H1 (cell line): ENCODE data around the gene RPL6.

ENCODE experiments used
- CEBPB ChIP-seq: IDR thresholded peaks from 2 replicates; pipeline ENCODE4 v1.6.1; 2012; ENCODE audit warnings: low read depth, low read length
- EGR1 ChIP-seq: IDR thresholded peaks from 2 replicates; pipeline ENCODE4 v1.6.1; 2011; ENCODE audit warnings: low read depth, low read length, borderline replicate concordance
- HDAC6 ChIP-seq: IDR thresholded peaks from one replicate; pipeline ENCODE4 v1.7.1; 2012; ENCODE audit warnings: low read depth, mild to moderate bottlenecking, inconsistent platforms, low read length, moderate library complexity
- JUN ChIP-seq: IDR thresholded peaks from 2 replicates; pipeline ENCODE4 v1.6.1; 2011; ENCODE audit warnings: low read depth, mild to moderate bottlenecking, improper control_type of control experiment, low read length
- MAFK ChIP-seq: IDR thresholded peaks from 2 replicates; pipeline ENCODE4 v1.6.1; 2012; ENCODE audit warnings: low read depth, mild to moderate bottlenecking, improper control_type of control experiment, low read length
- NANOG ChIP-seq: IDR thresholded peaks from 2 replicates; pipeline ENCODE4 v1.6.1; 2011; ENCODE audit warnings: low read length, low read depth, mild to moderate bottlenecking, inconsistent platforms; ENCODE audit not compliant: insufficient read depth, poor library complexity, severe bottlenecking
- RAD21 ChIP-seq, 2 experiments: IDR thresholded peaks in 1 of 2; conservative IDR thresholded peaks in 1 of 2; 2 replicates each; pipeline ENCODE4 v1.6.1; 2011; ENCODE audit warnings: low read depth in 2 of 2, low read length in 2 of 2, improper control_type of control experiment in 1 of 2, inconsistent platforms in 1 of 2, mild to moderate bottlenecking in 1 of 2, moderate library complexity in 1 of 2
- RBBP5 ChIP-seq: IDR thresholded peaks from 2 replicates; pipeline ENCODE4 v1.7.1; 2012; ENCODE audit warnings: low read depth, mild to moderate bottlenecking, inconsistent platforms, low read length, moderate library complexity, borderline replicate concordance
- SP1 ChIP-seq: IDR thresholded peaks from 2 replicates; pipeline ENCODE4 v1.6.1; 2011; ENCODE audit warnings: low read depth, low read length
- ZNF274 ChIP-seq: IDR thresholded peaks from 2 replicates; pipeline ENCODE4 v1.7.0; 2012; ENCODE audit warnings: low read length, borderline replicate concordance; ENCODE audit errors: extremely low read depth
- TF ChIP-seq, protein P1 (sequence below), 3 experiments: IDR thresholded peaks; 1 replicate in 2 of 3; 2 replicates in 1 of 3; pipeline versions ENCODE4 v1.5.1 to v1.6.1; 2011; ENCODE audit warnings: low read length in 3 of 3, mild to moderate bottlenecking in 3 of 3, inconsistent platforms in 2 of 3, low read depth in 1 of 3, moderate library complexity in 1 of 3; ENCODE audit not compliant: insufficient read depth in 1 of 3; ENCODE audit errors: control extremely low read depth in 1 of 3
- TF ChIP-seq, protein P2 (sequence below): IDR thresholded peaks from 2 replicates; pipeline ENCODE4 v1.6.1; 2012; ENCODE audit warnings: low read length, inconsistent platforms
- TF ChIP-seq, protein P3 (sequence below): IDR thresholded peaks from 2 replicates; pipeline ENCODE4 v1.6.1; 2012; ENCODE audit warnings: inconsistent platforms

DNA sequence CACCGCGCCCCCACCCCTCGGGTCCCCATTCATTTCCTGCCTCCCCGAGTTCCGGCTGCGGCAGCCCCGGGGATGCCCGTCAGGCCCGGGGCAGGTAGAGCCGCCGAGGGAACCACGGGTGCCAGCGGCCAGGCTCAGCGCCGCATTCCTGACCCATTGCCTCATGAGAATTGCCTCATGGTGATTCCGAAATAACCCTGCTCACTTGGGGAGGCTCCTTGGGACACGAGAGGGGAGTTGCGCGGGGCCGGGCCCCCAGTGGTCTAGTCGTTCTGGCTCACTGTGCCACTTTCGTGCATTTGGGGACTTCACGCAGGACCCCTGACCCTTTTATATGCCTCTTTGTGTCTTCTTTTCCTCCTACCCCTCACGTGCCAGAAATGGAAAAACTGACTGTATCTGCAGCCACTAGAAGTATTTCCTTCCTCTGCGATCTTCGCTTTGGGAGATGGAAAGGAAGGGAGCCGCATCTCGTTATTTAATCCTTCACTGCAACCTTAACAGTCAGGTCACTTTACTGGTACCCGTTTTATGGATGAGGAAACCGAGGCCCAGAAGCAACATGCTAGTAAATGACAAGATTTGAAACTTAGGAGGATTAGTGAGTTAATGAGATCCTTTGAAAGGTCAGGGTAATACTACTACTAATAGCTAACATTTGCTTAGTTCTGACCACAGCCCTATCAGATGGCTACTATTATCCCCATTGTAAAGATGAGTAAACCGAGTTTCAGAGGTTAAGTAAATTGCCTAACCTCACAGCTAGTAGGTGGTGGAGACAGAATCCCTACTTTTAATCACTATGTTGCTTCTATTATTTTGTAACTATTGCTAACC lies 10.1 kb upstream of the RPL6 start:
- no peak for TF ChIP-seq NANOG
- TF ChIP-seq CEBPB = peak; percentile 63
- no peak for TF ChIP-seq SP1
- TF ChIP-seq HDAC6 = no peak
- TF ChIP-seq RBBP5 = no peak
- TF ChIP-seq MAFK = no peak
- TF ChIP-seq, protein P1, sequence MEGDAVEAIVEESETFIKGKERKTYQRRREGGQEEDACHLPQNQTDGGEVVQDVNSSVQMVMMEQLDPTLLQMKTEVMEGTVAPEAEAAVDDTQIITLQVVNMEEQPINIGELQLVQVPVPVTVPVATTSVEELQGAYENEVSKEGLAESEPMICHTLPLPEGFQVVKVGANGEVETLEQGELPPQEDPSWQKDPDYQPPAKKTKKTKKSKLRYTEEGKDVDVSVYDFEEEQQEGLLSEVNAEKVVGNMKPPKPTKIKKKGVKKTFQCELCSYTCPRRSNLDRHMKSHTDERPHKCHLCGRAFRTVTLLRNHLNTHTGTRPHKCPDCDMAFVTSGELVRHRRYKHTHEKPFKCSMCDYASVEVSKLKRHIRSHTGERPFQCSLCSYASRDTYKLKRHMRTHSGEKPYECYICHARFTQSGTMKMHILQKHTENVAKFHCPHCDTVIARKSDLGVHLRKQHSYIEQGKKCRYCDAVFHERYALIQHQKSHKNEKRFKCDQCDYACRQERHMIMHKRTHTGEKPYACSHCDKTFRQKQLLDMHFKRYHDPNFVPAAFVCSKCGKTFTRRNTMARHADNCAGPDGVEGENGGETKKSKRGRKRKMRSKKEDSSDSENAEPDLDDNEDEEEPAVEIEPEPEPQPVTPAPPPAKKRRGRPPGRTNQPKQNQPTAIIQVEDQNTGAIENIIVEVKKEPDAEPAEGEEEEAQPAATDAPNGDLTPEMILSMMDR (IDR thresholded peaks at IDR 0.05; ENCODE audit: control extremely low read depth in 1 of 3, insufficient read depth in 1 of 3, low read depth in 1 of 3, low read length in 3 of 3) = no peak
- TF ChIP-seq ZNF274 = no peak
- TF ChIP-seq, protein P2, sequence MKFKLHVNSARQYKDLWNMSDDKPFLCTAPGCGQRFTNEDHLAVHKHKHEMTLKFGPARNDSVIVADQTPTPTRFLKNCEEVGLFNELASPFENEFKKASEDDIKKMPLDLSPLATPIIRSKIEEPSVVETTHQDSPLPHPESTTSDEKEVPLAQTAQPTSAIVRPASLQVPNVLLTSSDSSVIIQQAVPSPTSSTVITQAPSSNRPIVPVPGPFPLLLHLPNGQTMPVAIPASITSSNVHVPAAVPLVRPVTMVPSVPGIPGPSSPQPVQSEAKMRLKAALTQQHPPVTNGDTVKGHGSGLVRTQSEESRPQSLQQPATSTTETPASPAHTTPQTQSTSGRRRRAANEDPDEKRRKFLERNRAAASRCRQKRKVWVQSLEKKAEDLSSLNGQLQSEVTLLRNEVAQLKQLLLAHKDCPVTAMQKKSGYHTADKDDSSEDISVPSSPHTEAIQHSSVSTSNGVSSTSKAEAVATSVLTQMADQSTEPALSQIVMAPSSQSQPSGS = no peak
- TF ChIP-seq, protein P3, sequence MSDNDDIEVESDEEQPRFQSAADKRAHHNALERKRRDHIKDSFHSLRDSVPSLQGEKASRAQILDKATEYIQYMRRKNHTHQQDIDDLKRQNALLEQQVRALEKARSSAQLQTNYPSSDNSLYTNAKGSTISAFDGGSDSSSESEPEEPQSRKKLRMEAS = peak; percentile 37; the same call in 1 of the 2 replicates
- TF ChIP-seq JUN = peak; percentile 77; the same call in 1 of the 2 replicates
- TF ChIP-seq RAD21 (IDR thresholded peaks at IDR 0.05 in 1 of 2, conservative IDR thresholded peaks at IDR 0.05 in 1 of 2; ENCODE audit: low read depth in 2 of 2, low read length in 2 of 2) = no peak
- TF ChIP-seq EGR1 = no peak
